ENCODE data around the gene IFT27.

DNA sequence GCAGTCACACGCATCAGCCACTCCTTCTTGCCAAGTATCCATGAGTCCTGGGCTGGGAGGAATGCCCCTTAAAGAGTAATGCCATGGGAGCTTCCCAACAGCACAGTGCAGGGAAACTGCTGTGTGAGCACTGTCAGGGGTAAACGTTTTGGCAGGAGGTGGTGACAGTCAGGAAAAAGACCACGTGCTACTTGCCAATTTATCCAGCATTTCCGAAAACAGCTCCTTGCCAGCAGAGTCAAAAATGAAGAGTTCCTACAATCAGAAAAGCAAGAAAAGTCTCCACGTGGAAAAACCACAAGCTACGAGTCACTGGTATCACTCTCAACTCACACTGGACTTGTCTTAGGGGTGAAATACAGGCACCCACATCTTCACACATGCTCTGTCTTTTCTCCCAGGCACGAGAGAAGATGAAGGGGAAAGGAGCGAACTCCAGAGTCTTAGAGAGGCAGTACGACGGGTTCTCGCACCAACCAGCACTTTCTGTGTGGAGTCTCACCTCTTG, 9.9 kb downstream of the IFT27 start:
- TF ChIP-seq YY1 (IDR thresholded peaks at IDR 0.05; ENCODE audit: insufficient read depth, insufficient read length): no peak
- TF ChIP-seq ZNF274 (IDR thresholded peaks at IDR 0.05; ENCODE audit: low read depth, low read length): no peak

Measured in NT2/D1 (cell line).